Osteoblast (primary cell): ENCODE measurements around the gene SORCS2. TPM values are rescaled to one million over a fixed set of nuclear protein-coding genes. Genes with fewer than 3 reads are reported as not detected.

Experiments used
- DNase-seq: peaks from one replicate; pipeline ENCODE4 v3.0.0; 2011; ENCODE audit warnings: low spot score, mixed read lengths; ENCODE audit not compliant: insufficient read length; ENCODE audit errors: missing footprints
- H2AFZ ChIP-seq: 2 replicates; pipeline ENCODE4 v1.6.0; 2011; ENCODE audit warnings: mild to moderate bottlenecking, low read length
- H3K27ac ChIP-seq: 2 replicates; pipeline ENCODE4 v1.5.1; 2011; ENCODE audit warnings: mild to moderate bottlenecking, low read depth, low read length, moderate library complexity
- H3K27me3 ChIP-seq: 2 replicates; pipeline ENCODE4 v1.6.0; 2012; ENCODE audit warnings: mild to moderate bottlenecking, control low read depth, inconsistent platforms, low read length, moderate library complexity; ENCODE audit not compliant: insufficient read depth
- H3K36me3 ChIP-seq: 2 replicates; pipeline ENCODE4 v1.5.1; 2011; ENCODE audit warnings: mild to moderate bottlenecking, low read length, control low read depth, moderate library complexity; ENCODE audit not compliant: insufficient read depth
- H3K4me1 ChIP-seq: 2 replicates; pipeline ENCODE4 v1.5.1; 2011; ENCODE audit warnings: mild to moderate bottlenecking, low read length, control low read depth, moderate library complexity; ENCODE audit not compliant: insufficient read depth
- H3K4me2 ChIP-seq: 2 replicates; pipeline ENCODE4 v1.6.0; 2011; ENCODE audit warnings: mild to moderate bottlenecking, low read length; ENCODE audit not compliant: insufficient read depth
- H3K4me3 ChIP-seq: fragments of 200-600 bp; sonication (generic); 3 replicates; pipeline ENCODE4 v1.5.1; 2012; ENCODE audit warnings: mild to moderate bottlenecking, low read length, inconsistent platforms; ENCODE audit not compliant: insufficient read depth
- H3K79me2 ChIP-seq: 2 replicates; pipeline ENCODE4 v1.6.0; 2012; ENCODE audit warnings: mild to moderate bottlenecking, low read length, control low read depth, inconsistent platforms; ENCODE audit not compliant: insufficient read depth
- H3K9me3 ChIP-seq: 2 replicates; pipeline ENCODE4 v1.5.1; 2011; ENCODE audit warnings: low read depth, low read length, control low read depth
- H4K20me1 ChIP-seq: 2 replicates; pipeline ENCODE4 v1.6.0; 2012; ENCODE audit warnings: mild to moderate bottlenecking, low read length, control low read depth; ENCODE audit not compliant: insufficient read depth
- CTCF ChIP-seq: IDR thresholded peaks from 2 replicates; pipeline ENCODE4 v1.5.1; 2011; ENCODE audit warnings: mild to moderate bottlenecking, low read depth, low read length, moderate library complexity; ENCODE audit errors: extremely low read depth
- total RNA-seq: library from RNA; depleted of rRNA; stranded (reverse); fragments of >200 nt; gene quantifications from 2 replicates; pipeline ENCODE4 v1.2.3, GENCODE V29; 2012

Gene SORCS2
- total RNA-seq, 1 donor: 9.0 TPM

DNA sequence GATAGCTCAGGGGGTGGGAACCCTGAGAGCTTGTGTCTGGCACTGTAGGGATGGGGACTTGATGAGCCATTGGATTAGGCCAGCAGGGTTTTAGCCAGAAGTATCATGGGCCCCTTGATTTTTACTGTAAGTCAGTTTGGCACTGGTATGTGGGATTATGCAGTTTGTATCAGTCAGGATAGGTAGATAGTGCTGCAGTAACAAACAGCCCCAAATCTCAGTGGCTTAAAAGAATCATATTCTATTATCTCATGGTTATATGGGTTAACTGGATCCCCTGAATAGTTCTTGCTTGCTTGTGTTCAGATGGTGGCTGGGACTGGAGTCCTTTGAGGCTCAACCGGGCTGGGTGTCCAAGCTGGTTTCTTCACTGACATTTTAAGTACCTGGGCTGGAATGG is 56.5 kb downstream of the SORCS2 start:
- Histone ChIP-seq H3K9me3 (peaks cover 3% of the 10 kb centered on the region), H3K4me2 (no peak overlapping the region), H3K4me1 (no peaks in the 10 kb centered on the region), H4K20me1 (no peaks in the 10 kb centered on the region), H3K36me3 (no peaks in the 10 kb centered on the region), H3K79me2 (no peaks in the 10 kb centered on the region), H3K27ac (no peak overlapping the region), H3K27me3 (peaks cover 31% of the 10 kb centered on the region), H3K4me3 (no peak overlapping the region), H2AFZ (no peak overlapping the region)
- no peak for DNase-seq
- no peak for TF ChIP-seq CTCF

GRCh38 chr4:7251321-7251720 is 59.0 kb downstream of the SORCS2 start:
- Histone ChIP-seq H3K27ac (no peak overlapping the region), H3K4me2 (no peak overlapping the region), H3K4me3 (no peak overlapping the region), H2AFZ (no peak overlapping the region), H3K4me1 (peaks cover 4% of the 10 kb centered on the region), H3K79me2 (no peaks in the 10 kb centered on the region), H4K20me1 (no peaks in the 10 kb centered on the region), H3K36me3 (no peaks in the 10 kb centered on the region), H3K27me3 (peaks cover 33% of the 10 kb centered on the region), H3K9me3 (peaks cover 3% of the 10 kb centered on the region)
- no peak for TF ChIP-seq CTCF
- DNase-seq: no peak

- no peak for DNase-seq
- Histone ChIP-seq H4K20me1 (no peaks in the 10 kb centered on the region), H3K9me3 (peaks cover 3% of the 10 kb centered on the region), H3K4me3 (no peak overlapping the region), H3K36me3 (no peaks in the 10 kb centered on the region), H3K4me1 (peaks cover 4% of the 10 kb centered on the region), H3K27ac (no peak overlapping the region), H3K79me2 (no peaks in the 10 kb centered on the region), H3K27me3 (peaks cover 40% of the 10 kb centered on the region), H2AFZ (no peak overlapping the region), H3K4me2 (no peak overlapping the region)
- no peak for TF ChIP-seq CTCF
Observed at GRCh38 chr4:7252051-7252450, 59.7 kb downstream of the SORCS2 start.

DNA sequence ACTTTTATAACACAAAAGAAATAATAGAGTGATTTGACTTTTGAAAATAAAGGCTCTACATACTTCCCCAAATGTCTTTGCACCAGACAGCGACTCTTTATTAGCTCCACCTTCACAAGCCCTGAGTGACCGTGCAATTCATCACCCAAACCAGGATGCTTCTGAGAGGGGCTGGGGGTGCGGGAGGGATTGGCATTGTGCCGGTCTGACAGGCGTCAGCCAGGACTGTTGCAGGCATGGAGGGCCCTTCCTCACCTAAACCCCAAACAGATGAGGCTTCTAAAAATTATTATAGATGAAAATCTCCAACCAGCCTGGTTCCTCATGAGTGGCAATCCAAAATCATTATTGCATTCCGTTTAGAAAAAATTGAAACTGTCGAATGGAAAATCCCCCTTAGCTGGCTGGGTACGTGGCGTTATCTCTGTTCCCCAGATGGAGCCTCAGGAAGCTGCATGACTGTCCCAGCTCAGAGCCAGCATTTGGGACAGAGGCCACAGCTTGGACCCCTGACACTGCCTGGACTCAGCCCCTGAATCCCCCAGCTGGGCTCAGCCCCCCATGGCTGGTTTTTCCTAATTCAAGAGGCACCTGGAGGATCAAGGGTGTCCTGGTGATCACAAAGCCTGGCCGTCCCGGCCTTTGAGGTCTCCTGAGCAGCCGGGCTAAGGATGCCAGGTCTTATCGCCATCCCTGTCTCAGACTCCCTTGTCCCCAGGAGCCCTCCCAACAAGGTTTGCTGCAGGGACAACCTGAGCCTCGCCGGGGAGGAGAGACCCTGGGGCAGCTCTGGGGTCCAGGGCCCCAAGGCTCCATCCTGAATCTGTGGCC is 60.4 kb downstream of the SORCS2 start:
- Histone ChIP-seq H3K36me3 (no peaks in the 10 kb centered on the region), H3K9me3 (peaks cover 3% of the 10 kb centered on the region), H3K4me3 (no peak overlapping the region), H2AFZ (no peak overlapping the region), H4K20me1 (no peaks in the 10 kb centered on the region), H3K27me3 (peaks cover 40% of the 10 kb centered on the region), H3K79me2 (no peaks in the 10 kb centered on the region), H3K27ac (no peak overlapping the region), H3K4me1 (peaks cover 4% of the 10 kb centered on the region), H3K4me2 (no peak overlapping the region)
- no peak for TF ChIP-seq CTCF
- no peak for DNase-seq
